ENCODE measurements around the gene SHMT1. TPM values are rescaled to one million over a fixed set of nuclear protein-coding genes. Genes with fewer than 3 reads are reported as not detected.

Gene SHMT1
- total RNA-seq, 4 donors from 2014 or later: 75.9 to 128 (median 110) TPM

- Histone ChIP-seq H3K4me1 (no peaks in the 10 kb centered on the region), H3K27me3 (no peaks in the 10 kb centered on the region), H3K36me3 (no peaks in the 10 kb centered on the region), H3K4me3 (no peak overlapping the region), H3K27ac (no peak overlapping the region), H3K9me3 (no peaks in the 10 kb centered on the region)
- no peak for TF ChIP-seq CTCF (IDR thresholded peaks at IDR 0.05)
- TF ChIP-seq POLR2A (IDR thresholded peaks at IDR 0.05): no peak
- no peak for DNase-seq
These were observed 8.1 kb upstream of the SHMT1 start for GRCh38 chr17:18371455-18371854.

GRCh38 chr17:18370761-18371160 lies 7.4 kb upstream of the SHMT1 start:
- Histone ChIP-seq H3K27me3 (no peaks in the 10 kb centered on the region), H3K36me3 (no peaks in the 10 kb centered on the region), H3K27ac (no peak overlapping the region), H3K9me3 (no peaks in the 10 kb centered on the region), H3K4me3 (no peak overlapping the region), H3K4me1 (no peaks in the 10 kb centered on the region)
- TF ChIP-seq CTCF (IDR thresholded peaks at IDR 0.05) (no peak), POLR2A (IDR thresholded peaks at IDR 0.05) (no peak)
- DNase-seq: no peak

- no peak overlapping the region for H3K4me3 ChIP-seq
- no peaks in the 10 kb centered on the region for H3K27me3 ChIP-seq
- H3K4me1 ChIP-seq: peaks cover 0 to under 1% (median 0%) of the 10 kb centered on the region in 4 donors
- H3K9me3 ChIP-seq: no peaks in the 10 kb centered on the region
- no peak for DNase-seq
- TF ChIP-seq POLR2A (IDR thresholded peaks at IDR 0.05): no peak
- TF ChIP-seq CTCF (IDR thresholded peaks at IDR 0.05): no peak
- H3K27ac ChIP-seq: no peak overlapping the region
- no peaks in the 10 kb centered on the region for H3K36me3 ChIP-seq
These were observed 5.6 kb upstream of the SHMT1 start for GRCh38 chr17:18368946-18369345.

GRCh38 chr17:18364166-18364565 lies 816 bp upstream of the SHMT1 start:
- Histone ChIP-seq H3K36me3 (peaks cover 0 to 7% (median 0%) of the 10 kb centered on the region in 3 donors), H3K27ac (no peak overlapping the region), H3K27me3 (no peaks in the 10 kb centered on the region), H3K4me3 (no peak overlapping the region), H3K9me3 (no peaks in the 10 kb centered on the region), H3K4me1 (peaks cover 0 to 18% (median 2%) of the 10 kb centered on the region in 4 donors)
- TF ChIP-seq CTCF (IDR thresholded peaks at IDR 0.05): no peak
- DNase-seq: no peak

GRCh38 chr17:18362698-18363100 lies 651 bp downstream of the SHMT1 start:
- H3K27me3 ChIP-seq: no peaks in the 10 kb centered on the region
- DNase-seq: peak in 2 of 3 donors; percentile 83 to 85
- peak overlapping the region; percentile 63 to 95 (median 86) for H3K4me3 ChIP-seq
- peaks cover 0 to 18% (median 2%) of the 10 kb centered on the region in 4 donors for H3K4me1 ChIP-seq
- H3K27ac ChIP-seq: peak overlapping the region; percentile 75 to 88 (median 82)
- H3K36me3 ChIP-seq: peaks cover 0 to 11% (median 0%) of the 10 kb centered on the region in 3 donors
- no peaks in the 10 kb centered on the region for H3K9me3 ChIP-seq
- no peak for TF ChIP-seq POLR2A (IDR thresholded peaks at IDR 0.05)

GRCh38 chr17:18361837-18362697 lies 1.3 kb downstream of the SHMT1 start:
- Histone ChIP-seq H3K36me3 (peaks cover 0 to 11% (median 0%) of the 10 kb centered on the region in 3 donors), H3K4me3 (peak overlapping the region in 3 of 4 donors; percentile 85 to 95 (median 86)), H3K27ac (peak overlapping the region; percentile 75 to 88 (median 82)), H3K9me3 (no peaks in the 10 kb centered on the region), H3K4me1 (peaks cover 0 to 18% (median 2%) of the 10 kb centered on the region in 4 donors), H3K27me3 (no peaks in the 10 kb centered on the region)
- TF ChIP-seq POLR2A (IDR thresholded peaks at IDR 0.05) (no peak), CTCF (IDR thresholded peaks at IDR 0.05) (no peak)
- peak in 1 of 3 donors; percentile 19 for DNase-seq

All from Peyer's patch (tissue), 4 donors.